Testis (tissue), 2 donors: ENCODE measurements around the gene PLSCR4.

Experiments
- CTCF ChIP-seq, 3 experiments: fragments of 450-650 bp in 2 of 3; fragments of 200-600 bp in 1 of 3; sonication (generic) in 1 of 3; IDR thresholded peaks; one replicate each; pipeline ENCODE4 v1.5.1; 2016 to 2019; ENCODE audit warnings: antibody characterized with exemption in 3 of 3, mild to moderate bottlenecking in 2 of 3, moderate library complexity in 1 of 3
- POLR2A ChIP-seq: fragments of 450-650 bp; IDR thresholded peaks from one replicate; pipeline ENCODE4 v1.6.1; 2017; ENCODE audit warnings: antibody characterized with exemption, mild to moderate bottlenecking, moderate library complexity

- TF ChIP-seq POLR2A (no peak), CTCF (IDR thresholded peaks at IDR 0.05) (no peak)
Measured at GRCh38 chr3:146157325-146158060, 93.4 kb downstream of the PLSCR4 start.
